ENCODE results near the gene SRD5A2. TPM values are rescaled to one million over a fixed set of nuclear protein-coding genes. Genes with fewer than 3 reads are reported as not detected.

SRD5A2 gene
- total RNA-seq, 2 experiments from 2014 or later, result not detected

DNA sequence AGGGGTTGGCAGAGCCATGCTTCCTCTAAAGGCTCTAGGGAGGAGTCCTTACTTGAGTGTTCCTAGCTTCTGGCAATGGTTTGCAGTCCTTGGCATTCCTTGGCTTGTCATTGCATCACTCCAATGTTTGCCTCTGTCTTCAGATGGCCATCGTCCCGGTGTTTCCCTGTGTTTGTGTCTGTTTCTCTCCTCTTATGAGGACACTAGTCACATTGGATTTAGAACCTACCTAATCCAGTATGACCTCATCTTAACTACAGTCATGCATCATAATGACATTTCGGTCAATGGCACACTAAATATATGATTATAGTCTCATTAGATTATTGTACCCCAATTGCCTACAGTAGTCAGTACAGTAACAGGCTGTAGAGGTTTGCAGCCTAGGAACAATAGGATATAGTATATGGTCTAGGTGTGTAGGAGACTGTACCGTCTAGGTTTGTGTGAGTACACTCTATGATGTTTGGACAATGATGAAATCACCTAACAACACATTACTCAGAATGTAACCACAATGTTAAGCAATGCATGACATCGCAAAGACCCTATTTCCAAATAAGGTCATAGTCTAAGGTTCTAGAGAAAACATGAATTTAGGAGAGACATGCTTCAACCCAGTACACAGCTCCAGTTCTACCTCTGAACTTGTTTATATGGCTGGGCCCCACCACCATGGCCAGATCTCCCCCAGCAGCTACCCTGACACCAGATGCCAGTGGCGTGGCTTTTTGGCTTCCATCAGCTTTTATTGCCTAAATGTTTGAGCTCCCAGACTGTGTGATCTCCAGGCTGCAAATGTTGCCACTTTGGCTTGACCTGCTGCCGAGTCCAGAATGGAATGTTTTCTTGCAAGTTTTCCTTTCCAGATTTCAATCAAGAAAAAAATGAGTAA lies 22.1 kb downstream of the SRD5A2 start:
- no peaks in the 10 kb centered on the region for H3K4me1 Mint-ChIP-seq

DNA sequence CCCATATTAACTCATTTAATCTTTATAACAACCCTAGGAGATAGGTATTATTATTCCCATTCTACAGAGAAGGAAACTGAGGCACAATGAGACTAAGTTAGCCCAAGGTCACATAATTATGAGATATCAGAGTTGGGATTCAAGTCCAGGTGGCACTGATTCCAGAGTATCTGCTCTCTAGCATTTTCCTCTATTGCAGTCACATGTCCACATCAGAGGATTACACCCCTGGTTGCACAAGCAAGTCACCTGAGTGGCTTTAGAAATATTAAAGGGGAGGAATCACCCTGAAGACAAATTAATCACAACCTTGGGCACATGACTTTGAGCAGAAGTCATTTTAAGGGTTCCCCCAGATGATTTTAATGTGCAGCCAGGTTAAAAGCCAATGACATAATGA lies 23.8 kb downstream of the SRD5A2 start:
- no peaks in the 10 kb centered on the region for H3K36me3 Mint-ChIP-seq (ENCODE audit: low read depth)
- peaks cover 1% of the 10 kb centered on the region for H3K27me3 Mint-ChIP-seq
- POLR2A ChIA-PET, result no interaction called here
- H3K27ac Mint-ChIP-seq, result no peak overlapping the region
- H3K4me3 Mint-ChIP-seq, result no peak overlapping the region
- no peak for DNase-seq
- no peaks in the 10 kb centered on the region for H3K4me1 Mint-ChIP-seq
- CTCF ChIA-PET, result no interaction called here
- no peaks in the 10 kb centered on the region for H3K9me3 Mint-ChIP-seq

More for the DNA sequence above, 22.1 kb downstream of the SRD5A2 start:
- no peaks in the 10 kb centered on the region for H3K9me3 Mint-ChIP-seq
- no peak overlapping the region for H3K4me3 Mint-ChIP-seq
- H3K36me3 Mint-ChIP-seq (ENCODE audit: low read depth), result no peaks in the 10 kb centered on the region
- H3K27me3 Mint-ChIP-seq, result peaks cover 5% of the 10 kb centered on the region
- no peak for DNase-seq
- POLR2A ChIA-PET, result no interaction called here
- CTCF ChIA-PET, result no interaction called here
- H3K27ac Mint-ChIP-seq, result no peak overlapping the region

DNA sequence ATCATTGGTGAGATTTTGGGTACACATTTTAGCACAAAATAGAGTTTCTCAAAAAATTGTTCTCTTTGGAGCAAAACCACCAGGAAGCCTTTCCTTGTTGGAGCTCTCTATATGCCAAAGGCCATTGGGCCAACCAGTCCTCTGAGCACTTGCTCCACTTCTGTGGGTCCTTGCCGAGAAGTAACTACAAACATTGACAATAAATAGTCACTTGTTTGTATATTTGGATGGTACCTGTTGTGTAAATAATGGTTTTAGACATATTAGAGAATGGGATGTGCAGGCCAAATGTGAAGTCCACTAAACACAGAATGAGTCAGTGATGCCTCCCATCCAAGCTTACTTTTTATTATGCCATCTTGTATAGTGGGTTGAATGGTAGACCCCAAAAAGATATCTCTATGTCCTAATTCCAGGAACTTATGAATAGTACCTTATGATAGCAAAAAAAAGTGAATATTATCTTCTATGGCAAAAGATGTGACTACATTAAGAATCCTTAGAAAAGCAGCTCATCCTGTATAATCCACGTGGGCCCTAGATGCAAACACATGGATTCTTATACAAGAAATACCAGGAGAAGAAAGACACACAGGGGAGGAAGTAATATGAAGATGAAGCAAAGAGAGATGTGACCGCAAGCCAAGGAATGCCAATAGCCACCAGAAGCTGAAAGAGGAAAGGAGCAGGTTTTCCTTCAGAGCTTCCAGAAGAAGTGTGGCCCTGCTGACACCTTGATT lies 24.6 kb downstream of the SRD5A2 start:
- ChIA-PET POLR2A (no interaction called here), CTCF (no interaction called here)
- H3K27ac Mint-ChIP-seq, result no peak overlapping the region
- no peaks in the 10 kb centered on the region for H3K4me1 Mint-ChIP-seq
- no peaks in the 10 kb centered on the region for H3K9me3 Mint-ChIP-seq
- H3K4me3 Mint-ChIP-seq, result no peak overlapping the region
- H3K36me3 Mint-ChIP-seq (ENCODE audit: low read depth), result no peaks in the 10 kb centered on the region
- no peak for DNase-seq
- H3K27me3 Mint-ChIP-seq, result peaks cover 1% of the 10 kb centered on the region

DNA sequence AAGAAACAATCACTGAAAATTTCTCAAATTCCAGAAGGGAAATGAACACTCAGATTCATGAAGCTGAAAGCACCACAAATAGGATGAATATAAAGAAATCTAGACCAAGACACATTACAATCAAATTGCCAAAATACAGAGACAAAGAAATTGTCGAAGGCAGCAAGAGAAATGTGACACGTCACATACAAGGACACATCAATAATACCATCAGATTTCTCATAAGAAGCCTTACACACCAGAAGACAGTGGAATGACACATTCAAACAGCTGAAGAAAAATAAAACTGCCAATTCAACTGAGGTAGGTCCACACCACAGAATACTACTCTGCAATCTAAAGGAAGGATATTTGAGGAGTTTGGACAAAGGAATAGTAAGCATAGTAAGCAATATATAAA lies 27.4 kb downstream of the SRD5A2 start:
- ChIA-PET POLR2A (no interaction called here), CTCF (no interaction called here)
- Mint-ChIP-seq H3K27me3 (peaks cover 1% of the 10 kb centered on the region), H3K9me3 (no peaks in the 10 kb centered on the region), H3K27ac (no peak overlapping the region), H3K36me3 (ENCODE audit: low read depth) (no peaks in the 10 kb centered on the region), H3K4me1 (no peaks in the 10 kb centered on the region), H3K4me3 (no peak overlapping the region)
- no peak for DNase-seq

DNA sequence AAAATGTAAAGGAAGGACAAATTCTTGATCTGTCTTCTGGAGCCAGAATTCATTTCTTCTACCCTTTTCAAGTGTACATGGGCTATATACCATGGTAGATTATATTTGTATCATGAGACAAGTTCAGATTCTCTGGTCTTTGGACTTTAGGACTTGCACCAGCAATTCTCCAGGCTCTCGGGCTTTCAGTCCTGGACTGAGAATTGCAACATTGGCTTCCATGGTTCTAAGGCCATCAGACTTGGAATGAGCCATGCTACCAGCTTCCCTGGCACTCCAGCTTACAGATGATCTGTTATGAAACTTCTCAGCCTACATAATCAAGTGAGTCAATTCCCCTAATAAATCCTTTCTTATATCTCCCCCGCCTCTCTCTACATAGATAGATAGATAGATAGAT lies 33.3 kb downstream of the SRD5A2 start:
- Mint-ChIP-seq H3K27me3 (peaks cover 5% of the 10 kb centered on the region), H3K4me1 (no peaks in the 10 kb centered on the region), H3K4me3 (no peak overlapping the region), H3K27ac (no peak overlapping the region), H3K36me3 (ENCODE audit: low read depth) (no peaks in the 10 kb centered on the region), H3K9me3 (peaks cover 4% of the 10 kb centered on the region)
- POLR2A ChIA-PET, result no interaction called here
- DNase-seq, result no peak
- CTCF ChIA-PET, result no interaction called here

DNA sequence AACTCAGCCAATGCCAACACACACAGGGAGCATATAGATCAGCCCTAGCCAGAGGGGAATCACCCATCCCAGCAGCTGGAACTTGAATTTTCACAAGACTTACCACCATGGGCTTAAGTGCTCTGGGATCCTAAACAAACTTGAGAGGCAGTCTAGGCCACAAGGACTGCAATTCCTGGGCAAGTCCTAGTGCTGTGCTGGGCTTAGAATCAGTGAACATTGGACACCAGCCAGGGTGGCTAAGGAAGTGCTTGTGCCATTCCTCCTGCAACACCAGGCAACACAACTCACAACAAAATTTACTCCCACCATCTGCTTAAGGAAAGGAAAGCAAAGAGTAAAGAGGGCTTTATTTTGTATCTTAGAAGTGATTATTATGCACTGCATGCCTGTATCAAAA lies 38.9 kb downstream of the SRD5A2 start:
- Mint-ChIP-seq H3K27ac (no peak overlapping the region), H3K4me1 (no peaks in the 10 kb centered on the region), H3K4me3 (no peak overlapping the region), H3K9me3 (peaks cover 5% of the 10 kb centered on the region), H3K27me3 (peaks cover 9% of the 10 kb centered on the region), H3K36me3 (ENCODE audit: low read depth) (no peaks in the 10 kb centered on the region)
- POLR2A ChIA-PET, result no interaction called here
- DNase-seq, result no peak
- CTCF ChIA-PET, result no interaction called here

DNA sequence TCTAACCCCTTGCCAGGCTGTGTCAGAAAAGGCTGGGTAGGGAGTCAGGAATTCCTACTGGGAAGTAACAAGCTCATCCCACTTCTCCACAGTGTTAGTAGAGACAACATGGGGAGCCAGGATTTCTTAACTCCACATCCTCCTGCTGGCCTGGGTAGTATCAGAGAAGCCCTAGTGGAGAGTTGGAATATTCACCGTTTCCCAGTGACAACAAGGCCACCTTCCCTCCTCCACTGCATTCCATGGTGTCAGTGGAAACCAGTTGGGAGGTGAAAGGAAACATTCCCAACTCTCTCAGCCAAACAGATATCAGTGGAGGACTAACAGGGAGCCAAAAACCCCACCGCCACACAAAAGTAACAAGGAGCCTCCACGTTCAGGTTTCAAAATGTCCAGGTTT lies 41.2 kb downstream of the SRD5A2 start:
- Mint-ChIP-seq H3K27me3 (peaks cover 5% of the 10 kb centered on the region), H3K36me3 (ENCODE audit: low read depth) (no peaks in the 10 kb centered on the region), H3K4me1 (no peaks in the 10 kb centered on the region), H3K4me3 (no peak overlapping the region), H3K27ac (no peak overlapping the region), H3K9me3 (peaks cover 5% of the 10 kb centered on the region)
- no peak for DNase-seq
- CTCF ChIA-PET, result no interaction called here
- POLR2A ChIA-PET, result no interaction called here

DNA sequence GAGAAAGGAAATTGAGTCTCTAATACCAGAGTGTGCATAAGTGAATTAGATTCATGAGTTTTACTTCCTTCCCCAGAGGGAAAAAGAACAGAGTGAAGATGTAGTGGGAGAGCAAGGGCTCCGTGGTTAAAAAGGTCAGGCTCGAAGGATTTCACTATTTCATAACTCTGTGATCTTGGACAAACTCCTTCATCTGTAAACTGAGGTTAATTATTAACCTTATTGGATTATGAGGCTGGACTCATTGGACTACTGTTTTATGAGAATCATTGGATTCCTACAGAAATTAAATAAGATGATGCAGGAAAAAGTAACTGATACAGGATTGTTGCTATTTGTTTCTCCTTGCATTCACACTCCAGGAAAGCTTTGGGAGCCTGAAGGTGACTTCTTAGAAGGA lies 45.0 kb downstream of the SRD5A2 start:
- no peak for DNase-seq
- Mint-ChIP-seq H3K36me3 (ENCODE audit: low read depth) (no peaks in the 10 kb centered on the region), H3K4me3 (no peak overlapping the region), H3K4me1 (no peaks in the 10 kb centered on the region), H3K9me3 (no peaks in the 10 kb centered on the region), H3K27me3 (peaks cover 7% of the 10 kb centered on the region), H3K27ac (no peak overlapping the region)
- CTCF ChIA-PET, result no interaction called here
- POLR2A ChIA-PET, result no interaction called here

DNA sequence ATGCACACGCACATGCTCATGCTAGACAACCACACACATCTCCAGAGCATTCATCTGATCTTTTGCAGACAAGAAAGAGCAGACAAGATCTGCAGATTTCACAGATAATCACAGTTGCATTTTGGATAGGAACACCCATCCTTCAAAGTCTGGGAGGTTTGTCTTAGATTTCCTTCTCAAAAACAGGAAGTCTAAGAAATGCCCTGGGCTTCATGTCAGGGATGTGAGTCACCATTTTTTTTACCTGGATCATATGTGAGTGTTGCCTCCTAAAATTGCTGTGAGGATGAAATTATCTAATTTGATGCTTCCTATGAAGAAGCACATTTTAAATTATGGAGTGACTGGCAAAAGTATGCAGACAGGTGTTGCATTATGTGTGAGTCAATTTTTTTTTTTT lies 46.1 kb downstream of the SRD5A2 start:
- no peak overlapping the region for H3K4me3 Mint-ChIP-seq
- ChIA-PET POLR2A (no interaction called here), CTCF (interaction anchor here (1.6 to 1.8 kb wide), 2 partner anchors 11 to 823 kb away, joined by 3 to 6 read pairs; no protein-coding TSS in a partner anchor)
- H3K36me3 Mint-ChIP-seq (ENCODE audit: low read depth), result no peaks in the 10 kb centered on the region
- H3K27ac Mint-ChIP-seq, result no peak overlapping the region
- H3K27me3 Mint-ChIP-seq, result peaks cover 7% of the 10 kb centered on the region
- H3K4me1 Mint-ChIP-seq, result no peaks in the 10 kb centered on the region
- DNase-seq, result no peak
- no peaks in the 10 kb centered on the region for H3K9me3 Mint-ChIP-seq

DNA sequence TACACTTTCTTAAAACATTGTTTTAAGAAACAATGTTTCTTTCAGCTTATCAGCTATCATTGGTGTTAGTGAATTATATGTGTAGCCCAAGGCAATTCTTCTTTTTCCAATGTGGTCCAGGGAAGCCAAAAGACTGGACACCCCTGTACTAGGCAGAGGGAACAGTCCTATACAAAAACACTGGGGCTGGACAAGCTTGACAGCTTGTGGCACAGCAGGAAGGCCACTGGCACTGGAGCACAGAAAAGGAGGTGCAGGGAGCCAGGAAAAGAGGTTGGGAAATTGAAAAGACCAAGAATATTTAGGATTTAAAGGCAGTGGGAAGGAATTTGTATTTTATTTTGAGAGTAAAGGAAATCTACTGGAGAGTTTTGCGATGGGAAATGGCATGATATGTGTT lies 47.7 kb downstream of the SRD5A2 start:
- CTCF ChIA-PET, result interaction anchor here (1.6 to 1.8 kb wide), 2 partner anchors 9 to 822 kb away, joined by 3 to 6 read pairs; no protein-coding TSS in a partner anchor
- DNase-seq, result no peak
- peaks cover 7% of the 10 kb centered on the region for H3K27me3 Mint-ChIP-seq

DNA sequence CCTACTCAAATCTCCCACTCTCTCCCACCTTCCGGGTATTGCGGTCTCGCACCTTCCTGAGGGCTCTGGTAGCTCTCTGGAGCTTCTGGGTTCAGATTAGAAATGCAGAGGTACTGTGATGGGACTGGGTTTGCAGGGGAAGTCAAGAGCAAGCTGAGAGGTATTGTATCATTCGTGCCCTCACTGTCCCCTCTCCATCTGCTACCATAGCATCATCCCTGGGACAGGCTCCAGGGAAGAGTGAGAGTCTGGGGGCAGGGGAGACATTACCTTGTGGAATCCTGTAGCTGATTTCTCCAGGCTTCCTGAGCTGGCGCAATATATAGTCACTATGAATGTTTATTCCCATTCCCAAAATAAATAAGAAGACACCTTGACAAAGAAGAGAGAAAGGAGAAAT lies 49.6 kb downstream of the SRD5A2 start:
- DNase-seq, result no peak
- no peaks in the 10 kb centered on the region for H3K4me1 Mint-ChIP-seq
- CTCF ChIA-PET, result no interaction called here
- H3K27me3 Mint-ChIP-seq, result peaks cover 7% of the 10 kb centered on the region
- H3K9me3 Mint-ChIP-seq, result no peaks in the 10 kb centered on the region
- POLR2A ChIA-PET, result no interaction called here
- no peak overlapping the region for H3K4me3 Mint-ChIP-seq
- no peak overlapping the region for H3K27ac Mint-ChIP-seq
- no peaks in the 10 kb centered on the region for H3K36me3 Mint-ChIP-seq (ENCODE audit: low read depth)

More for the DNA sequence above, 47.7 kb downstream of the SRD5A2 start:
- no peaks in the 10 kb centered on the region for H3K9me3 Mint-ChIP-seq
- no peak overlapping the region for H3K4me3 Mint-ChIP-seq
- no peaks in the 10 kb centered on the region for H3K4me1 Mint-ChIP-seq
- no peaks in the 10 kb centered on the region for H3K36me3 Mint-ChIP-seq (ENCODE audit: low read depth)
- H3K27ac Mint-ChIP-seq, result no peak overlapping the region
- POLR2A ChIA-PET, result no interaction called here

DNA sequence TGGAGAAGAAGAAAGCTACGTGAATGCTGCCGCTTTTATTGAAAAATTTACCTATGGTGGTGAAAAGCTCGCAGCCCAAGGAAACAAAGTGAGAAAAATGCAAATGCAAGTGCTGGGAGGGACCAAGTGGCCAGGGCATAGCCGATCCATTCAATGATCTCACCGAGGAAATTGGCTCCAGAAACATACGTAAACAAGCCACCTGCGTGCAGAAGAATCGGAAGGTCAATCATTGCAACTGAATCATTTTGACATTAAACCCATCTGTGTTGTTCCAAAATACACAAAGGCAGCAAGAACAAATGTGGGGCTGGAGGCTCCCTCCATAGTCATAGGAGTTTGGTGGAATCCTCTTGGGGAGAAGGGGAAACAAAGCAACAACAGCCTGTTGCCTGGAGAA lies 51.5 kb downstream of the SRD5A2 start:
- no peak overlapping the region for H3K4me3 Mint-ChIP-seq
- H3K27ac Mint-ChIP-seq, result no peak overlapping the region
- H3K27me3 Mint-ChIP-seq, result peaks cover 15% of the 10 kb centered on the region
- ChIA-PET POLR2A (no interaction called here), CTCF (no interaction called here)
- H3K36me3 Mint-ChIP-seq (ENCODE audit: low read depth), result no peaks in the 10 kb centered on the region
- no peaks in the 10 kb centered on the region for H3K9me3 Mint-ChIP-seq
- DNase-seq, result no peak
- H3K4me1 Mint-ChIP-seq, result no peaks in the 10 kb centered on the region

DNA sequence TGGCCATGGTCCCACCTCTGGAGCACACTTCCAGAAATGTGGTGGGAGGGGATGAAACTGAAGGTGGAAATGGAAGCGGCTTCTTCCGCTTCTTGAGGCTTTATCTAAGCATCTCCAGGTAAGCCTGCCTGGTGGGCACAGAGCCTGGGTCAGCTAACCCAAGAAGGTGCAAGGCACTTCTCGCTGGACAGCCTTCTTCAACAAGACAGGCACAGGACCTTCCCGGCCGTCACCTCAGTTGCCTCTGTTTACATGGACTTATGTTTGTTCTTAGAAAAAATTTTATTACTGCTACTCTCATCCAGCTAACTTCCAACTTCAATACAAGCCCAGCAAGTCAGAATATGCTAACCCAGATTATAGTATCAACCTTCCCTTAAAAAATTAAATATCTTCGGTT lies 51.9 kb downstream of the SRD5A2 start:
- no peak for DNase-seq
- ChIA-PET POLR2A (no interaction called here), CTCF (no interaction called here)
- H3K27me3 Mint-ChIP-seq, result peaks cover 18% of the 10 kb centered on the region
- no peak overlapping the region for H3K27ac Mint-ChIP-seq
- H3K36me3 Mint-ChIP-seq (ENCODE audit: low read depth), result no peaks in the 10 kb centered on the region
- no peak overlapping the region for H3K4me3 Mint-ChIP-seq
- no peaks in the 10 kb centered on the region for H3K4me1 Mint-ChIP-seq
- H3K9me3 Mint-ChIP-seq, result no peaks in the 10 kb centered on the region

Data from activated CD4-positive, alpha-beta memory T cell treated with anti-CD3 and anti-CD28 coated beads, Interleukin-2, amount 10 ng/mL, durations not matched to agents 7 days and 5 days (primary cell).